Measurements from ENCODE around the gene RYR3. TPM values are rescaled to one million over a fixed set of nuclear protein-coding genes. Genes with fewer than 3 reads are reported as not detected.

Gene RYR3
- total RNA-seq, 1 donor = 5.4 TPM

GRCh38 chr15:33678602-33679001 lies 367.8 kb downstream of the RYR3 start:
- peak in 2 of 3 donors; percentile 47 for DNase-seq (ENCODE audit: low read depth in 2 of 3, low spot score in 2 of 3)

GRCh38 chr15:33679061-33679460 lies 368.3 kb downstream of the RYR3 start:
- DNase-seq (ENCODE audit: low read depth in 2 of 3, low spot score in 2 of 3) = no peak

DNA sequence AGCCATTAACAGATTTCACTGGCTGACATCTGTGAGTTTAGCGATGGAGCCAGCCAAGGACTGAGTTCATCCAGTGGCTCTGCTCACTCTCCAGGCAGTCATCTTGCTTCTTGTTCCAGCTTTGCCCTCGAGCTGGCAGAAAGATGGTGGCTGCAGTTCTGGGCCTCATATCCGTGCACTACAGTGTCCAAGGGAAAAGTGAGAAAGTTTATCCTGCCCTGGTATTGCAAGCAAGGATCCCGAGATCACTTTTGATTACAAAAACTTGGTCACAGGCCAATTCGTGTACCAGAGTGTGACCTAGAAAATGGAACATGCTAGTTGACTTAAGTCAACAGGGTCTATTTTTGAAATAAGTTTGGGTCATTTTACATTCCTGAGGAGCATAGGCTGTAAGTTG lies 369.6 kb downstream of the RYR3 start:
- no peak for DNase-seq (ENCODE audit: low read depth in 2 of 3, low spot score in 2 of 3)

GRCh38 chr15:33693166-33693800 lies 382.5 kb downstream of the RYR3 start:
- no peak for DNase-seq (ENCODE audit: low read depth in 2 of 3, low spot score in 2 of 3)

GRCh38 chr15:33698126-33698525 lies 387.4 kb downstream of the RYR3 start:
- DNase-seq (ENCODE audit: low read depth in 2 of 3, low spot score in 2 of 3) = no peak

DNA sequence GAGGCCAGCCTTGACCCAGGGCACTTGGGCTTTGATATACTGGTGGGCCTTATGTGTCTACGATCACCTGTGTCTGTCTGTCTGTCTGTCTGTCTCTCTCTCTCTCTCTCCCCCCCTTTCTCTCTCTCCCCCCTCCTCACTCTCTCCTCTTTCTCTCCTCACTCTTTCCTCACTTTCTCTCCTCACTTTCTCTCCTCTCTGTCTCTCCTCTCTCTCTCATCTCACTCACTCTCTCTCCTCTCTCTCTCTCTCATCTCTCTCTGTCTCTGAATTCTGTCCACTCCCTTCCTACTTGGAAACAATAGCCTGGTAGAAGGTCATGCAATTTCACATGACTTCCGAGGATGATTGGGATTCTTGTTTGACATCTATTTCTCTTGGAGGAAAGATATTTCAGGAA lies 388.4 kb downstream of the RYR3 start:
- DNase-seq (ENCODE audit: low read depth in 2 of 3, low spot score in 2 of 3) = no peak

- DNase-seq (ENCODE audit: low read depth in 2 of 3, low spot score in 2 of 3) = peak in 1 of 3 donors; percentile 6
Measured at GRCh38 chr15:33699691-33700447, 389.1 kb downstream of the RYR3 start.

GRCh38 chr15:33700695-33701303 lies 390.0 kb downstream of the RYR3 start:
- peak; percentile 16 to 84 (median 67) for DNase-seq (ENCODE audit: low read depth in 2 of 3, low spot score in 2 of 3)

DNA sequence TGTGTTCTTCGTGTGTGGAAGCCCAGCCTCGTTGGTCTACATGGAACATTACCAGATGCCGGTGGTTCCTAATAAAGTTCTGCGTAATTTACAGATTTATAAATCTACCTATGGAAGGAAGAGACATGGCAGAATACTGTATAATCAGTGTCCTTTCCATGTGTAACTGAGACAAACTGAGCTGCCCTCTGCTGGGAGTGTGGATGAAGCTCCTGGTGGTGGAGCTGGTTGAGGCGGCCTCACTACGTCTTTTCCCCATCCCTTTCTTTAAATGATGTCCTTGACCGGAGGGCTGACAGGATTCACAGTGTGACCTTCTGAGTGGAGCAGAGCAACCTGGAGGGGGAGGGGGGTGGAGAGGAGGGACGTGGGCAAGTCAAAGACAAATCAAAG lies 390.5 kb downstream of the RYR3 start:
- no peak for DNase-seq (ENCODE audit: low read depth in 2 of 3, low spot score in 2 of 3)

DNA sequence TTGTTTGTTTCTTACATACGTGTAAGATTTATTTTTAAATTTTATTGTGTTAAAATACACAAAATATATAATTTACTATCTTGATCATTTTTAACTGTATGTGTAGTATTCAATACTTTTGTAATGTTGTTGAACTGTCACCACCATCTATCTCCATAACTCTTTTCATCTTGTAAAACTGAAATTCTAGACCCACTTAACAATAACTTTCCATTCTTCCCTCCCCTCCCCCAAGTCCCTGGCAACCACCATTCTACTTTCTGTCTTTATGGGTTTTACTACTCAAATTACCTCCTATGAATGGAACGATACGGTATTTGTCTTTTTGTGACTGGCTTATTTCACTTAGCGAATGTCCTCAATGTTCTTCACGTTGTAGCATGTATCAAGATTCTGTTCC lies 395.4 kb downstream of the RYR3 start:
- DNase-seq (ENCODE audit: low read depth in 2 of 3, low spot score in 2 of 3) = no peak

DNA sequence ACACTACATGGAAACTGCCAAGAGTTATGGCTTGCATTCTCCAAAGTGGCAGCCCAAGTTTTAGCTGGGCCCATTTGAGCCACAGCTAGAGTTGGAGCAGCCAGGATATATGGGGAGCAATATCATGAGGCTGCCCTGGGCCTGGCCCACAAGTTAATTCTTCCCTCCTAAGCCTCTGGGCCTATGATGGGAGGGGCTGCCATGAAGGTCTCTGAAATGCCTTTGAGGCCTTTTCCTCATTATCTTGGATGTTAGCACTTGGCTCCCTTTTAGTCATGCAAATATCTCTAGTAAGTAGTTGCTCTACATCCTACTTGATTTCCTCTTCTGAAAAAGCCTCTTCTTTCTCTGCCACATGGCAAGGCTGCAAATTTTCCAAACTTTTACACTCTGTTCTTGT lies 400.0 kb downstream of the RYR3 start:
- no peak for DNase-seq (ENCODE audit: low read depth in 2 of 3, low spot score in 2 of 3)

DNA sequence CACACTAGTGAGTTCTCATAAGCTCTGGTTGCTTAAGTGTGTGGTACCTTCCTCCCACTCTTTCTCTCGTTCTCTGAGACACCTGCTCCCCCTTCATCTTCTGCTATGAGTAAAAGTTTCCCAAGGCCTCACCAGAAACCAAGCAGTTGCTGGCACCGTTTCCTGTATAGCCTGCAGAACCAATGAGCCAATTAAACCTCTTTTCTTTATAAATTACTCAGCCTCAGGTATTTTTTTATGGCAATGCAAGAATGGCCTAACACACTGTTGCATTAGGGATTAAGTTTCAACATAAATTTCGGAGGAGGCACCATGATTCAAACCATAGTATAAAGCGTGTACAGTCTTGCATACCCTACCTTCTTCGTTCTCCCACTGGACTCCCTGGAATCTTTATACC lies 405.3 kb downstream of the RYR3 start:
- no peak for DNase-seq (ENCODE audit: low read depth in 2 of 3, low spot score in 2 of 3)

- no peak for DNase-seq (ENCODE audit: low read depth in 2 of 3, low spot score in 2 of 3)
Measured at GRCh38 chr15:33720952-33721351, 410.2 kb downstream of the RYR3 start.

DNA sequence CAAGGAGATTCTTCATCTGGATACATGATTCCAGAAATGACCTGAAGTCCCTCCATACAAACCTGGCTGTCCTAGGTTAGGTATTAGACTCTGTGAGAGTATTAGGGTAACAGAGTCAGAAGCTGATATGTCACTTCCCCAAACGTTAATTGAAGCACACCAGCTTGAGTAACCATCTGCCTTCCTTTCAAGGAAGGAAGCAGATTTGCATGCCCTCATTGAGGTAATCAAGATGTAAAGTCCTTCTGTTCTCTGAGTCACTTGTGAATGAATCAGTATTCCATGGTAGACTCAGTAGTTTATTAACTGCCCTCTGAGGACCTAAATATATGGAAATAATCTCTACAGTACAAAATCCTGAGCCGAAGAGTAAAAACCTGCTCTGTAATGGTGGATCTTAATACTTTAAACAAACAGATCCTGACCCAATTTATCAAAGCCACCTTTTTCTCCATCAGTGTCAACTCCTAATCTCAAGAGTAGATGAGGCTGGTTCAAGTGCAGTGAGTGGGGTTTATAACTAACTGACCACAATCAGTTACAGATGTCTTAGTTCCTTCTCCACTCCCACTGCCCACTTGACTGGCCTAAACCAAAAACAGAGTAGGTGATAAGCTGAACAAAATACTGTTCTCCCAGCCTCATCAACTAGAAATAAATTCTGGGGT lies 411.4 kb downstream of the RYR3 start:
- DNase-seq (ENCODE audit: low read depth in 2 of 3, low spot score in 2 of 3) = peak in 2 of 3 donors; percentile 42 to 59

- no peak for DNase-seq (ENCODE audit: low read depth in 2 of 3, low spot score in 2 of 3)
Measured at GRCh38 chr15:33722673-33723015, 411.9 kb downstream of the RYR3 start.

DNA sequence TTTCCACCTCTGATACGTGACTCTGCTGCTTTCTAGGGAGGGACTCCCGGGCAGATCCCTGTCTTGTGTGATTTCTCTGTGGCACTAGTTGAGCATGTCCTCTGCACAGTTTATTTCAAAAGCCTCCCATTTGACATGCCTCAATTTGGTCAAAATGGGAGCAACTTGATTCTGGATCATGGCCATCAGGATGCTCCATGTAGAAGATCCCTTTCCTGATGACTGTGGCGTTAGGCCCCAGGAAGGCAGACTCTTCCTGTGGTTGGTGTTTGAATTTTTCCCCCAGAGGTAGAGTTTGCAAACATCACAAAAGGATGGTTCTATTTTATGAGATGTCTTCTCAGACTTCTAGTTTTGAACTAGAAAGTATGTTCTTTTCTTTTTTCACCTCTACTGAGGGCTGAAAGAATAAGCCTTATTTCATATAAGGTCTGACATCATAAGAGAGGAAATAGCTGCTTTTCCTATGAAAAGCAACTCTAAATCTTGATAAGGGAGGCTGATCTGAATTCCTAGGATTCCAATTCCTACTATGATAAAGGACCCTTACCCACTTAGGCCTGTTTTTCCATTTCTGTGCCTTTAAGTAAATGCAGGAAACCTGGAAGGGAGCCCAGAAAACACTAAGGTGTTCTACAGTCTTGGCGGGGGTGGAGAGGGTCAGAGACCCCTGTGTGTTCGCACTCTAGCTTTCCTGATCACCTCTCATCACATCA lies 413.7 kb downstream of the RYR3 start:
- DNase-seq (ENCODE audit: low read depth in 2 of 3, low spot score in 2 of 3) = no peak

DNA sequence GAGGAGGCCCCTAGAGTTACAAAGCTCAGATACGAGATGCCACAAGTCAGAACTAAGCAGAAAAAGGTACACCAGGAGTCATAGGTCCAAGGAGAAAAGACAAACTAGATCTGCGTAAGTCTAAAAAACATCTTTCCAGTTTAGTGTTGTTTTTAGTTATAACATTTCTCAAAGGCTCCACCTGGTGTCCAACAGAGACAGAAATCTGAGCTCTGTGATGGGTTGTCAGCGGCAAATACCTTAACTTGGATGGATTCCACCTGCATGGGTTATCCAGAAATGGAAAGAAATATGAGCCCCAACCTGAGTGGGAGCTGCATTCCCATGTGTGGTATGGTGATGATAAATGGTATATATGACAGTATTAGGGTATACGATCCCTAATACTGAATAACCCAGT lies 418.9 kb downstream of the RYR3 start:
- peak in 1 of 3 donors; percentile 42 for DNase-seq (ENCODE audit: low read depth in 2 of 3, low spot score in 2 of 3)

GRCh38 chr15:33730815-33731214 lies 420.0 kb downstream of the RYR3 start:
- no peak for DNase-seq (ENCODE audit: low read depth in 2 of 3, low spot score in 2 of 3)

- DNase-seq (ENCODE audit: low read depth in 2 of 3, low spot score in 2 of 3) = no peak
Measured at GRCh38 chr15:33735143-33735542, 424.4 kb downstream of the RYR3 start.

DNA sequence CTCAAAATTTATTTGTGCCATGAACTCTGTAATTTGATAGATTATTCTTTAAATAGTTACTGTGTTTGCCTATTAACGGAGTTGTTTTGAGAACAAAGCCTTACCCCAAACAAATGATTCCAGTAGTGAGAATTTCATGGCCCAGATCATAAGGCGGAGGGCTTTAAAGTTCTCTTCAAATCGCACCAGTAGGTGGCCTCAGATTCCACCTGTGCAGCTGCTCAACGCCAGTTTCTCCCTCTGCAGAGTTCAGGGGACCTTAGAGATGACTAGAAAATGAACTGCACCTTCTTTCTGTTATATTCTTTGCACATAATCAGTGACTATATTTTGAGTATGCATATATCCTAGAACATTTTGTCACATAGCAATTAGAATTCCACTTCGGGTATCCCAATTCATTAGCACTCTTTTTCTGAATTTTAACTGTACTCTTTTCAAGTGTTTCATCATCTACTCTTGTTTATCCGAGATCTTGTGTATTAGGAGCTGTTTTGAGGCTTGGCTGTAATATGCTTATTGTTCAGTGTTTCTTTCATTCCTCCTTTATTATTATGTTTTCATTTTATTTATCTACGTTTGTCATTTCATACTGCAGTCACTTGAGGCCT lies 425.0 kb downstream of the RYR3 start:
- DNase-seq (ENCODE audit: low read depth in 2 of 3, low spot score in 2 of 3) = peak in 2 of 3 donors; percentile 29 to 65

Measured in hematopoietic multipotent progenitor cell (in vitro differentiated cells).